ENCODE measurements around the gene PRR16.

The PRR16 gene

GRCh38 chr5:120630550-120630949 is 166.4 kb downstream of the PRR16 start:
- H3K27me3 ChIP-seq (replicated peaks; ENCODE audit: control insufficient read depth, insufficient read depth, low read length): no peaks in the 10 kb centered on the region
- TF ChIP-seq CTCF (IDR thresholded peaks at IDR 0.05; ENCODE audit: insufficient read depth, low read length, poor library complexity, severe bottlenecking): no peak
- H3K4me3 ChIP-seq (replicated peaks; ENCODE audit: low read depth, low read length): no peak overlapping the region
- H3K36me3 ChIP-seq (ENCODE audit: control insufficient read depth, insufficient read depth, low read length): no peaks in the 10 kb centered on the region
- no peak for DNase-seq (ENCODE audit: extremely low read depth, insufficient read length)

- no peaks in the 10 kb centered on the region for H3K27me3 ChIP-seq (replicated peaks; ENCODE audit: control insufficient read depth, insufficient read depth, low read length)
- H3K36me3 ChIP-seq (ENCODE audit: control insufficient read depth, insufficient read depth, low read length): no peaks in the 10 kb centered on the region
- no peak for TF ChIP-seq CTCF (IDR thresholded peaks at IDR 0.05; ENCODE audit: insufficient read depth, low read length, poor library complexity, severe bottlenecking)
- no peak for DNase-seq (ENCODE audit: extremely low read depth, insufficient read length)
- no peak overlapping the region for H3K4me3 ChIP-seq (replicated peaks; ENCODE audit: low read depth, low read length)
Measured at GRCh38 chr5:120631611-120632010, 167.5 kb downstream of the PRR16 start.

GRCh38 chr5:120632430-120632829 is 168.3 kb downstream of the PRR16 start:
- no peaks in the 10 kb centered on the region for H3K36me3 ChIP-seq (ENCODE audit: control insufficient read depth, insufficient read depth, low read length)
- DNase-seq (ENCODE audit: extremely low read depth, insufficient read length): no peak
- no peak for TF ChIP-seq CTCF (IDR thresholded peaks at IDR 0.05; ENCODE audit: insufficient read depth, low read length, poor library complexity, severe bottlenecking)
- H3K4me3 ChIP-seq (replicated peaks; ENCODE audit: low read depth, low read length): no peak overlapping the region
- no peaks in the 10 kb centered on the region for H3K27me3 ChIP-seq (replicated peaks; ENCODE audit: control insufficient read depth, insufficient read depth, low read length)

GRCh38 chr5:120638449-120638848 is 174.3 kb downstream of the PRR16 start:
- no peaks in the 10 kb centered on the region for H3K27me3 ChIP-seq (replicated peaks; ENCODE audit: control insufficient read depth, insufficient read depth, low read length)
- DNase-seq (ENCODE audit: extremely low read depth, insufficient read length): no peak
- no peak overlapping the region for H3K4me3 ChIP-seq (replicated peaks; ENCODE audit: low read depth, low read length)
- no peak for TF ChIP-seq CTCF (IDR thresholded peaks at IDR 0.05; ENCODE audit: insufficient read depth, low read length, poor library complexity, severe bottlenecking)
- no peaks in the 10 kb centered on the region for H3K36me3 ChIP-seq (ENCODE audit: control insufficient read depth, insufficient read depth, low read length)

- H3K36me3 ChIP-seq (ENCODE audit: control insufficient read depth, insufficient read depth, low read length): no peaks in the 10 kb centered on the region
- no peaks in the 10 kb centered on the region for H3K27me3 ChIP-seq (replicated peaks; ENCODE audit: control insufficient read depth, insufficient read depth, low read length)
- TF ChIP-seq CTCF (IDR thresholded peaks at IDR 0.05; ENCODE audit: insufficient read depth, low read length, poor library complexity, severe bottlenecking): no peak
- no peak for DNase-seq (ENCODE audit: extremely low read depth, insufficient read length)
- H3K4me3 ChIP-seq (replicated peaks; ENCODE audit: low read depth, low read length): no peak overlapping the region
Measured at GRCh38 chr5:120640778-120641177, 176.7 kb downstream of the PRR16 start.

- Histone ChIP-seq H3K36me3 (ENCODE audit: control insufficient read depth, insufficient read depth, low read length) (no peaks in the 10 kb centered on the region), H3K27me3 (replicated peaks; ENCODE audit: control insufficient read depth, insufficient read depth, low read length) (no peaks in the 10 kb centered on the region), H3K4me3 (replicated peaks; ENCODE audit: low read depth, low read length) (no peak overlapping the region)
- no peak for TF ChIP-seq CTCF (IDR thresholded peaks at IDR 0.05; ENCODE audit: insufficient read depth, low read length, poor library complexity, severe bottlenecking)
- DNase-seq (ENCODE audit: extremely low read depth, insufficient read length): no peak
Measured at GRCh38 chr5:120644516-120644915, 180.4 kb downstream of the PRR16 start.
